Posterior cingulate gyrus (tissue), 11 donors: ENCODE data around the gene EDNRB.
"Not testable (repeated sequence)": the region's sequence is repeated elsewhere in the genome, so short reads cannot be mapped to it uniquely, and the experiment has no call there.

Experiments used
- DNase-seq, 10 donors: peaks; one replicate each; pipeline versions ENCODE4 v3.0.0 to v3.0.0-alpha.2; 2020 to 2021; ENCODE audit warnings: mixed read lengths in 3 of 10
- intact Hi-C: fragments of 100-400 bp; cut with DNase I; formaldehyde crosslinking; loops from one replicate; pipeline ENCODE4 v1.15.1; 2023

EDNRB gene

DNA sequence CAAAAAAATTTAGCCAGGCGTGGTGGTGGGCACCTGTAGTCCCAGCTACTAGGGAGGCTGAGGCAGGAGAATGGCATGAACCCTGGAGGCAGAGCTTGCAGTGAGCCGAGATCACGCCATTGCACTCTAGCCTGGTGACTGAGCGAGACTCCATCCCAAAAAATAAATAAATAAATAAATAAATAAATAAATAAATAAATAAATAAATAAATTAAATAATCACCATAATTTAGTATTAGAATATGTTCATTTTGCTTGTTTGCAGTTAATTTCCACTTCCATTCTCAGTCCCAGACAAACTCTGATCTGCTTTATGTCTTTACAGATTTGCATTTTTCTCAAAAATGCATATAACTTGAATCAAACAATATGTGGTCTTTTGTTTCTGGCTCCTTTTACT lies 70.6 kb downstream of the EDNRB start:
- DNase-seq, intact Hi-C loops: not testable (repeated sequence)

DNA sequence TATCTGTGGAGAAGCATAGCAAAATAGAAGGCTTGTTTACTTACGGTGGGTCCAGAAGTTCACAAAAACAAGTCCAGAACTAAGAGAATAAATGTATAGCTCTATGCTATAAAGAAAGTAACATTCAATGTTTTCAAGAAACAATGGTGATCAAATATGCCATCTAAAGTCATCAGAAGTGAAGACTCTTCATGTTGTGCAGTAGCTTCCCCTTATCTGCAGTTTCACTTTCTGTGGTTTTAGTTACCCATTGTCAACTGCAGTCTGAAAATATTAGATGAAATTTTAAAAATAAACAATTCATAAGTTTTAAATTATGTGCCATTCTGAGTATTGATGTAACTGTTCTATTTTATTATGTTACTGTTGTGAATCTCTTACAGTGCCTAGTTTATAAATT lies 72.5 kb downstream of the EDNRB start:
- no peak for DNase-seq
- intact Hi-C loops = no loop called here
